Head of caudate nucleus (tissue), 42 donors: ENCODE measurements around the gene YWHAG.
"Not testable (repeated sequence)": the region's sequence is repeated elsewhere in the genome, so short reads cannot be mapped to it uniquely, and the experiment has no call there.

Experiments
- DNase-seq, 42 donors: peaks; one replicate each; pipeline versions ENCODE4 v3.0.0 to v3.0.0-alpha.2; 2020 to 2021; ENCODE audit warnings: mixed read lengths in 7 of 42
- intact Hi-C: fragments of 100-400 bp; cut with DNase I; formaldehyde crosslinking; loops from one replicate; pipeline ENCODE4 v1.15.0; 2022

The YWHAG gene

GRCh38 chr7:76358481-76359110 is at the start of gene YWHAG:
Gene YWHAG (minus strand): TSS chr7:76358991. CDS start chr7:76358808, 183 bp downstream.
- DNase-seq, result peak; percentile 74 to 98 (median 94)
- intact Hi-C loops, result loop anchor here (2.0 kb wide), 1 partner anchor 40 kb away; no protein-coding TSS in a partner anchor

DNA sequence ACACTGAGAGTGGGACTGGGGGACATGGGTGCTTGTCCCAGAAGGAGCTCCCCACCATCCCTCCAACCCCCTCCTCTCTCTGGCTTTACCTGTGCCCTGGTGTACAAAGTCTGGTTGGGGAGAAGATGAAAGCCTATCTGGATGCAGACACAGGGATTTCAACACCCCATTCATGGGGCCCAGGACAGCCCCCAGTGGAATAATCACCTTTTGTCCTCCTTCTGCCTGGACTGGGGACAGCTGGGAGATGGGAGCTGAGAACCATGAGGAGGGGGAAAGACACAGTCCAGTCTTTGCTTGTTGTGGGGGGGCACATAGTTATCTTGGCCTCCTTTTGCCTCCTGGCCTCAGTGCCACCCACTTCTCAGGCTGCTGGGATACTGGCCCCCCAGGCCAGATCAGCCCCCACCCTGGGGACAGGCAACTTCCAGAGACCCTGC is 49.4 kb upstream of the YWHAG start:
- no peak for DNase-seq
- intact Hi-C loops, result no loop called here

GRCh38 chr7:76407718-76408117 is 48.9 kb upstream of the YWHAG start:
- intact Hi-C loops, result no loop called here
- no peak for DNase-seq

DNA sequence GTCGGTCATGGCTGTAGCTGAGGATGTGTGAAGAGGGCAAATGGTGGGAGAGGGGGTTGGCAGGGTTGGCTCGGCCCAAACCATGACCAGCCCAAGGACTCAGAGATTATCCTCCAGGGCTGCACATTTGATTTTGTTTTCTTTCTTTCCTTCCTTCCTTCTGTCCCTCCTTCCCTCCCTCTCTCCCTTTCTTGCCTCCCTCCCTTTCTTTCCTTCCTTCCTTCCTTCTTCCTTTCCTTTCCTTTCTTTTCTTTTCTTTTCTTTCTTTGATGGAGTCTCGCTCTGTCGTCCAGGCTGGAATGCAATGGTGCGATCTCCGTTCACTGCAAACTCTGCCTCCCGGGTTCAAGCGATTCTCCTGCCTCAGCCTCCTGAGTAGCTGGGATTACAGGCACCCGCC is 46.9 kb upstream of the YWHAG start:
- intact Hi-C loops, result no loop called here
- DNase-seq, result no peak

GRCh38 chr7:76403780-76404494 is 45.1 kb upstream of the YWHAG start:
- intact Hi-C loops, result no loop called here

DNA sequence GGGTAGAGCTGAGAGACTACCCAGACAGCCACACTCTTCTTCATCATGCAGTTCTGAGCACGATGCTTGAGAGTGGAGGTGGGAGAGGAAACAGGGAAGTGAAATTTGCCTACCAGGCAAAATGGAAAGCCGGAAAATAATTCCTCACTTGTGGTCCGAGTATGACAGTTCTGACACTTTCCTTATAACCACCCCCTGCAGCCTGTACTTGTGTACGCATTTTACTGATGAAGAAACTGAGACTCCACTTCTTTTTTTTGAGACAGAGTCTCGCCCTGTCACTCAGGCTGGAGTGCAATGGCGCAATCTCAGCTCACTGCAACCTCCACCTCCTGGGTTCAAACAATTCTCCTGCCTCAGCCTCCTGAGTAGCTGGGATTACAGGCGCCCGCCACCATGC is 44.3 kb upstream of the YWHAG start:
- intact Hi-C loops, DNase-seq: not testable (repeated sequence)

More at GRCh38 chr7:76403780-76404494, 45.1 kb upstream of the YWHAG start:
- peak in 3 of 42 donors; percentile 25 to 53 (median 36) for DNase-seq

DNA sequence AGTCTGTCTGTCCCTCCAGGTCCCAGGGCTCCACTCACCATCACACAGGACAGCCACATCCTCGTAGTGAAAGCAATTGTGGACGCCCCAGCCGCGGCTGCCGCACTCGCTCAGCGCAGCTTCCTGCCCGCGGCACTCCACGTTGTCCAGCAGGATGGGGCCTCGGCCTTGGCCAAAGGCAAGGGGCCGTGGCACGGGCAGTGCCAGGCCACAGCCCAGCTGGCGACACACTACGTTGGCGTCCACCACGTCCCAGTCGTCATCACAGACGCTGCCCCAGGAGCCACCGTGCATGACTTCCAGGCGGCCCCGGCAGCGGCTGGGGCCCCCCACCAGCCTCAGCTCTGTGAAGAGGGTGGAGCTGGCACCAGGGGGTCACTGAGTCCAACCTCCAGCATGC is 41.5 kb upstream of the YWHAG start:
- intact Hi-C loops, result no loop called here
- DNase-seq, result no peak

- intact Hi-C loops, result no loop called here
- DNase-seq, result peak; percentile 62 to 92 (median 83)
Measured at GRCh38 chr7:76397409-76398183, 38.8 kb upstream of the YWHAG start.

GRCh38 chr7:76396864-76397263 is 38.1 kb upstream of the YWHAG start:
- DNase-seq, result no peak
- intact Hi-C loops, result no loop called here

DNA sequence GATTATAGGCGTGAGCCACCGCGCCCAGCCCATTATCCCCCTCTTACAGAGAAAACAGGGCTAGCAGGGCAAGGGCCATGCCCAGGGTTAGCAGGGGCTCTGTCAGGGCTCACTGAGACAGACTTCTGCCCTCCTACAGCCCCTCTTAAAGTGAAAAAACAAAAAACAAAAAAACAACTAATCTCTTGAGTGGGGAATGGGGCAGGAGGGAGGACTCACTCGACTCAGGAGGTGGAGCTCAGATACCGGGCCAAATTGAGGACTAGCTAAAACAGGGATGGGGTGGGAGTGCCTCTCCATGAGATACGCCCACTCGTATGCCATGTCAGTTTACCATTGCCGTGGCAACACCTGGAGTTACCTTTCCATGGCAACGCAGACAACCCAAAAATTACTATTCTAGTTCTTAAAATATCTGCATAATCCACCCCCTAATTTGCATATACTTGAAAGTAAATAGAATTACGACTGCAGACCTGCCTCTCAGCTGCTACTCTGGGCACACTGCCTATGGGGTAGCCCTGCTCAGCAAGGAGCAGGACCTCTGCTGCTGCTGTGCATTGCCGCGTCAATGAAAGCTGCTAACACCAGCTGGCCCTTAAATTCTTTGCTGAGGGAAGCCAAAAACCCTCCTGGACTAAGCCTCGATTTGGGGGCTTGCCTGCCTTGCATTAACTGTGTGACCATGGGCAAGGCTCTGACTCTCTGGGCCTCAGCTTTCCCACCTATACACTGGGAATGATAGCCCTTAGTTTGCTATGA is 37.4 kb upstream of the YWHAG start:
- DNase-seq, result peak; percentile 27 to 97 (median 78)
- intact Hi-C loops, result no loop called here

DNA sequence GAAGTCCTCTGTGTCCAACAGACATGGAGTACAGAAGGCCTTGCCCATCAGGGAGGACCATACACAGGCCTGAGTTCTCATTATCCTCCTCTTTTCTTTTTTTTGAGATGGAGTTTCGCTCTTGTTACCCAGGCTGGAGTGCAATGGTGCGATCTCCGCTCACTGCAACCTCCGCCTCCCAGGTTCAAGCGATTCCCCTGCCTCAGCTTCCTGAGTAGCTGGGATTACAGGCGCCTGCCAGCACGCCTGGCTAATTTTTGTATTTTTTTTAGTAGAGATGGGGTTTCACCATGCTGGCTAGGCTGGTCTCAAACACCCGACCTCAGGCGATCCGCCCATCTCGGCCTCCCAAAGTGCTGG is 36.8 kb upstream of the YWHAG start:
- intact Hi-C loops, DNase-seq: not testable (repeated sequence)

DNA sequence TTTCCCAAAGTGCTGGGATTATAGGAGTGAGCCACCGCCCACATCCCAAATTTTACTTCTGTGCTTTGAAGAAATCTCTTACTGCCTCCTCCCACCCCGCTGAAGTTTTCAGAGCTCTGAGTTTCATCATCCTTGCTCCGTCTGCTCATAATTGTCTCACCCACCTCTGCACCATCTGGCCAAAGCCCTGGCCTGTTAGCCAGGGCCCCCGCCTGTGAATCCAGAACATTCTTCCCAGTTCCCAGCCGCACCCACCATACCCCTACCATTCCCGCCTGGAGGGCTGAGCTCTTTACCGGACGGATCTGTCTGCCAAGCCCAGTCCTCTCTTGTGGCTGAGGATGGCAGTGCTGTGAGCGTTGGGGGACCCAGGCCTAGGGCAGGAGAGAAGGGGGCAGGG is 36.2 kb upstream of the YWHAG start:
- intact Hi-C loops, result no loop called here
- DNase-seq, result peak in 21 of 42 donors; percentile 20 to 78 (median 47)

GRCh38 chr7:76393116-76394031 is 34.6 kb upstream of the YWHAG start:
- intact Hi-C loops, result no loop called here

GRCh38 chr7:76392531-76393115 is 33.8 kb upstream of the YWHAG start:
- DNase-seq, result peak in 1 of 42 donors; percentile 25
- intact Hi-C loops, result no loop called here

More at GRCh38 chr7:76393116-76394031, 34.6 kb upstream of the YWHAG start:
- peak; percentile 83 to 96 (median 92) for DNase-seq

DNA sequence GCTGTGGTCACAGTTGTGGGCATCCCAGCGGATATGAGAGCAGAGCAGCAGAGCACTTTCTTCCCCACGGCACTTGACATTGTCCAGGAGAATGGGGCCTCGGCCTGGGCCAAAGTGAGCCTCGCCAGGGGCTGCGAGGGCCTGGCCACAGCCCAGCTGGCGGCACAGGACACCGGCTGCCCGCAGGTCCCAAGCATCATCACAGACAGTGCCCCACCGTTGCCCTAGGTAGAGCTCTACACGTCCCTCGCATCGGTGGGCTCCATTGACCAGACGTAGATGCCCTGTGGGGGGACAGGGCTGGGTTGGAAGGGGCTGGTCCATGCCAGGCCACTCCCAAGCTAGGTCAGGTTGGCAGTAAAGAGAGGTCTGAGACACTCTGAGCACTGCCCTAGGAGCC is 31.3 kb upstream of the YWHAG start:
- intact Hi-C loops, result no loop called here
- no peak for DNase-seq

GRCh38 chr7:76387789-76388188 is 29.0 kb upstream of the YWHAG start:
- DNase-seq, intact Hi-C loops: not testable (repeated sequence)

- intact Hi-C loops, result no loop called here
- no peak for DNase-seq
Measured at GRCh38 chr7:76386691-76387260, 28.0 kb upstream of the YWHAG start.
